HepG2 (cell line): Measurements from ENCODE around the gene SORBS2.

Source experiments
- CTCF ChIP-seq: sonication (generic); formaldehyde crosslinking; IDR thresholded peaks from 2 replicates; pipeline ENCODE4 v1.5.0; 2020; ENCODE audit warnings: mild to moderate bottlenecking, missing genetic modification reagents, moderate library complexity
- EZH2 ChIP-seq: conservative IDR thresholded peaks from 2 replicates; pipeline ENCODE4 v1.6.1; 2012; ENCODE audit warnings: mild to moderate bottlenecking, low read depth, low read length, moderate library complexity
- MAZ ChIP-seq, 2 experiments: sonication (generic) in 1 of 2; formaldehyde crosslinking in 1 of 2; IDR thresholded peaks; 2 replicates each; pipeline versions ENCODE4 v1.5.0 to v1.6.1; 2012 to 2020; ENCODE audit warnings: low read depth in 2 of 2, mild to moderate bottlenecking in 2 of 2, borderline replicate concordance in 1 of 2, improper control_type of control experiment in 1 of 2, low read length in 1 of 2, missing genetic modification reagents in 1 of 2, moderate library complexity in 1 of 2
- PAX8 ChIP-seq: sonication (generic); formaldehyde crosslinking; IDR thresholded peaks from 2 replicates; pipeline ENCODE4 v1.8.0; 2022; ENCODE audit warnings: mild to moderate bottlenecking, missing genetic modification reagents, borderline replicate concordance
- SIN3A ChIP-seq: IDR thresholded peaks from 2 replicates; pipeline ENCODE4 v1.6.1; 2011; ENCODE audit warnings: low read depth, mild to moderate bottlenecking, control low read depth, low read length, borderline replicate concordance
- TCF7L2 ChIP-seq: IDR thresholded peaks from 2 replicates; pipeline ENCODE4 v1.6.1; 2011; ENCODE audit warnings: mild to moderate bottlenecking, low read depth, low read length, moderate library complexity

- TF ChIP-seq PAX8 (CRISPR knock-in tag): no peak
- TF ChIP-seq SIN3A: no peak
- no peak for TF ChIP-seq EZH2
- no peak for TF ChIP-seq CTCF (CRISPR knock-in tag)
- no peak for TF ChIP-seq MAZ (IDR thresholded peaks at IDR 0.05; ENCODE audit: borderline replicate concordance, low read depth, low read length)
- TF ChIP-seq MAZ (CRISPR knock-in tag; IDR thresholded peaks at IDR 0.05; ENCODE audit: low read depth): no peak
- TF ChIP-seq TCF7L2: no peak
Measured at GRCh38 chr4:185743722-185744487, 68.1 kb downstream of the SORBS2 start.
